Esophagus squamous epithelium (tissue), 5 donors: ENCODE data around the gene ANO3. TPM values are rescaled to one million over a fixed set of nuclear protein-coding genes. Genes with fewer than 3 reads are reported as not detected.

Source experiments
- DNase-seq: peaks from one replicate; lab custom pipeline; 2025; lab: John Stamatoyannopoulos, UW
- H3K27ac ChIP-seq, 4 donors: fragments of 200-600 bp; sonication (generic); one replicate each; pipeline ENCODE4 v1.5.1; 2016 to 2019; ENCODE audit warnings: mild to moderate bottlenecking in 1 of 4
- H3K27me3 ChIP-seq, 4 donors: fragments of 200-600 bp; sonication (generic); 1 replicate in 3 of 4; 2 replicates in 1 of 4; pipeline versions ENCODE4 v1.5.1 to v1.6.0; 2017 to 2021; ENCODE audit warnings: antibody characterized with exemption in 1 of 4
- H3K36me3 ChIP-seq, 3 donors: fragments of 200-600 bp; sonication (generic); one replicate each; pipeline ENCODE4 v1.5.1; 2016 to 2019
- H3K4me1 ChIP-seq, 3 donors: fragments of 200-600 bp; sonication (generic); one replicate each; pipeline ENCODE4 v1.5.1; 2017 to 2019
- H3K4me3 ChIP-seq, 4 donors: fragments of 200-600 bp; sonication (generic); 1 replicate in 3 of 4; 2 replicates in 1 of 4; pipeline ENCODE4 v1.5.1; 2016 to 2019; ENCODE audit warnings: mild to moderate bottlenecking in 2 of 4, moderate library complexity in 1 of 4
- H3K9me3 ChIP-seq, 3 donors: fragments of 200-600 bp; sonication (generic); one replicate each; pipeline ENCODE4 v1.5.1; 2016 to 2019
- POLR2A ChIP-seq, 4 donors: fragments of 450-650 bp; IDR thresholded peaks; one replicate each; pipeline ENCODE4 v1.6.1; 2017; ENCODE audit warnings: antibody characterized with exemption in 4 of 4, mild to moderate bottlenecking in 4 of 4, moderate library complexity in 3 of 4
- WGBS, 2 donors: methylation state at CpG; one replicate each; pipeline ENCODE4 v1.1.5; 2018; 5-methylcytosine and 5-hydroxymethylcytosine counted together
- intact Hi-C: fragments of 100-400 bp; cut with DNase I; formaldehyde crosslinking; loops from one replicate; pipeline ENCODE4 v1.15.0; 2022
- total RNA-seq, 4 donors: library from RNA; depleted of rRNA; stranded (reverse); fragments of >200 nt; gene quantifications; one replicate each; pipeline ENCODE4 v1.1.0, GENCODE V29; 2016
- TF ChIP-seq, protein P1 (sequence below), 6 experiments: fragments of 450-650 bp in 4 of 6; fragments of 200-600 bp in 2 of 6; sonication (generic) in 2 of 6; IDR thresholded peaks; one replicate each; pipeline ENCODE4 v1.5.1; 2016 to 2019; ENCODE audit warnings: antibody characterized with exemption in 6 of 6, mild to moderate bottlenecking in 4 of 6, moderate library complexity in 4 of 6
- donor health status: DM: yes; HTN: yes; CAD: no.

ANO3 gene
- total RNA-seq, 4 donors from 2014 or later: not detected

DNA sequence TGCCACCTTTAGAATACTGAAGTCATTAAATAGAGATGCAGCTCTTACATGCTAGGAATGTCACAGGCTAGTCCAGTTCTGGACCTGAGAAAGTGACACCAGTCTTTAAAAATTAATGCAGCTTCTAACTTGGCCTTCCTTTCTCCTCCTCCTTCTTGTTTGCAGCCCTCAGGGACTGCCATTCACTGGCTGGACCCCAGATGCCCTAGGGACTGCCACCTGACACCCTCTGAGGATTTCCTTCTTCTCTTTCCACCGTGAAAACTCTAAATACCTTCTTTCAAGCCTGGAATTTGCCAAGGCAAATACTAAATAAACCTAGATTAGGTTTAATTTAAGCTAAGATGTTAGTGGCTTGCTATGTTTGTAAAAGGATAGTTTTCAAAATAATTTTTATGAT is 161.7 kb downstream of the ANO3 start:
- Histone ChIP-seq H3K9me3 (no peaks in the 10 kb centered on the region), H3K36me3 (no peaks in the 10 kb centered on the region), H3K4me1 (no peaks in the 10 kb centered on the region), H3K27me3 (no peaks in the 10 kb centered on the region), H3K27ac (no peak overlapping the region), H3K4me3 (no peak overlapping the region)
- no peak for TF ChIP-seq POLR2A (IDR thresholded peaks at IDR 0.05)
- TF ChIP-seq, protein P1, sequence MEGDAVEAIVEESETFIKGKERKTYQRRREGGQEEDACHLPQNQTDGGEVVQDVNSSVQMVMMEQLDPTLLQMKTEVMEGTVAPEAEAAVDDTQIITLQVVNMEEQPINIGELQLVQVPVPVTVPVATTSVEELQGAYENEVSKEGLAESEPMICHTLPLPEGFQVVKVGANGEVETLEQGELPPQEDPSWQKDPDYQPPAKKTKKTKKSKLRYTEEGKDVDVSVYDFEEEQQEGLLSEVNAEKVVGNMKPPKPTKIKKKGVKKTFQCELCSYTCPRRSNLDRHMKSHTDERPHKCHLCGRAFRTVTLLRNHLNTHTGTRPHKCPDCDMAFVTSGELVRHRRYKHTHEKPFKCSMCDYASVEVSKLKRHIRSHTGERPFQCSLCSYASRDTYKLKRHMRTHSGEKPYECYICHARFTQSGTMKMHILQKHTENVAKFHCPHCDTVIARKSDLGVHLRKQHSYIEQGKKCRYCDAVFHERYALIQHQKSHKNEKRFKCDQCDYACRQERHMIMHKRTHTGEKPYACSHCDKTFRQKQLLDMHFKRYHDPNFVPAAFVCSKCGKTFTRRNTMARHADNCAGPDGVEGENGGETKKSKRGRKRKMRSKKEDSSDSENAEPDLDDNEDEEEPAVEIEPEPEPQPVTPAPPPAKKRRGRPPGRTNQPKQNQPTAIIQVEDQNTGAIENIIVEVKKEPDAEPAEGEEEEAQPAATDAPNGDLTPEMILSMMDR (IDR thresholded peaks at IDR 0.05): no peak
- WGBS, 2 donors: 5 to 16% methylated on average over 1 of the region's 1 CpG
- intact Hi-C loops: no loop called here
- DNase-seq: no peak

DNA sequence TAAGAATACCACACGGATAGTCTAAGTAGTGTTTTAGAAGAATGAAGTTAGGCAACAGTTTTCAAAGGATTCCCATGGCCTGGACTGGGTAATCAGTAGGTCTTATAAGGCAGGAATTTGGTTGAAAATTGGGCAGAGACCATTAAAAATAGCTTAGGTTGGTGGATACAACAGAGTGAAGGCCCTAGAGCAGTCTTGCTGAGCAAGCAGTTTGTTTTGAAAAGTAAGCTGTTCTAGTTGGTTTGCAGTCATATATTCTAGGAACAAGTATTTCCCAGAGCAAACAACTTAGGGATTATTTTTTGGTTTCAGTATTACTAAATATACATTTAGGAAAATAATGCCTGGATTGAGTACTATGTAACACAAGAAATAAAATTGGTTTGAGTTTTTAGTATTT is 175.3 kb downstream of the ANO3 start:
- intact Hi-C loops: no loop called here
- TF ChIP-seq, protein P1 (IDR thresholded peaks at IDR 0.05): no peak
- no peak for TF ChIP-seq POLR2A (IDR thresholded peaks at IDR 0.05)
- H3K9me3 ChIP-seq: no peaks in the 10 kb centered on the region
- no peaks in the 10 kb centered on the region for H3K4me1 ChIP-seq
- DNase-seq: no peak
- H3K27ac ChIP-seq: no peak overlapping the region
- WGBS, 2 donors: 23 to 39% methylated on average over 1 of the region's 1 CpG
- H3K36me3 ChIP-seq: no peaks in the 10 kb centered on the region
- H3K4me3 ChIP-seq: no peak overlapping the region
- H3K27me3 ChIP-seq: no peaks in the 10 kb centered on the region

DNA sequence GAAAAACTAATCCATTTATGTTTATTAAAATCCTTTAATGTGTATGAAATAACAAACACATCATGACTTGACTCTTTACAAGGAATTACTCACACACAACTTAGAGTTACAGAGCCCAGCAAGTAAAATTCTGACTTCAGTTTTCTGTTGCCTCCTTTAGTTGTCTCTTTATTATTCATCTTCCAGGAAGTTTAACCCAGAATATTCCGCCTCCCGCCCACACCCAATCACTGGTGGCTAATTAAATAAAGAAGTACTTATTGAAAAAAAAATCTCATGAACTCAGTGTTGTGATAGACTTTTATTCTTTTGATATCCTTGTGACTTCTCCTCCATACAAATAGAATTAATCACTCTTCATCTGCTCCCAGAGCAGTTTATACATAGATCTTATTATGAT is 178.2 kb downstream of the ANO3 start:
- Histone ChIP-seq H3K4me3 (no peak overlapping the region), H3K27me3 (no peaks in the 10 kb centered on the region), H3K9me3 (no peaks in the 10 kb centered on the region), H3K36me3 (no peaks in the 10 kb centered on the region), H3K4me1 (no peaks in the 10 kb centered on the region), H3K27ac (no peak overlapping the region)
- intact Hi-C loops: no loop called here
- no peak for TF ChIP-seq POLR2A (IDR thresholded peaks at IDR 0.05)
- TF ChIP-seq, protein P1 (IDR thresholded peaks at IDR 0.05): no peak
- WGBS, 2 donors: 74 to 89% methylated on average over 2 of the region's 2 CpGs
- DNase-seq: no peak

DNA sequence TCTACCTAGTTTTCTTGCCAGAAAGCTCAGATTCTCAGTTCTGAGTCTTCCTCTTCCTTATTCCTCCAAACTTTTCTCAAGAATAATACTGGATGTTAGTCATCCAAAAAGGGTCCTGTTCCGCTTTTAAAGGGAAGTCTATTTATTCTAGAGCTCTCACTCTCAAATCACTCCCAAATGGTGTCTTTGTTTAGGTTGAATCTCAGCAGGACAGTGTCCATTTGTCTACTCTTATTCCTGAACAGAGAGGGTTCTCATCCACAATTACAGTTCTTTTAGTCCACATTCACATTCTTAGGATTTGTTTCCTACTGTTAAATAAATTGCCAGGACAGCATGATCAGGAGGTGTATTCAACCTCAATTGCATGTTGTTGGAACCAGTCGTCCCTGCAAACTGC is 178.8 kb downstream of the ANO3 start:
- Histone ChIP-seq H3K4me1 (no peaks in the 10 kb centered on the region), H3K36me3 (no peaks in the 10 kb centered on the region), H3K4me3 (no peak overlapping the region), H3K27ac (no peak overlapping the region), H3K27me3 (no peaks in the 10 kb centered on the region), H3K9me3 (no peaks in the 10 kb centered on the region)
- TF ChIP-seq POLR2A (IDR thresholded peaks at IDR 0.05): no peak
- TF ChIP-seq, protein P1 (IDR thresholded peaks at IDR 0.05): no peak
- no peak for DNase-seq
- intact Hi-C loops: no loop called here
- WGBS, 2 donors: 60 to 62% methylated on average over 2 of the region's 2 CpGs

DNA sequence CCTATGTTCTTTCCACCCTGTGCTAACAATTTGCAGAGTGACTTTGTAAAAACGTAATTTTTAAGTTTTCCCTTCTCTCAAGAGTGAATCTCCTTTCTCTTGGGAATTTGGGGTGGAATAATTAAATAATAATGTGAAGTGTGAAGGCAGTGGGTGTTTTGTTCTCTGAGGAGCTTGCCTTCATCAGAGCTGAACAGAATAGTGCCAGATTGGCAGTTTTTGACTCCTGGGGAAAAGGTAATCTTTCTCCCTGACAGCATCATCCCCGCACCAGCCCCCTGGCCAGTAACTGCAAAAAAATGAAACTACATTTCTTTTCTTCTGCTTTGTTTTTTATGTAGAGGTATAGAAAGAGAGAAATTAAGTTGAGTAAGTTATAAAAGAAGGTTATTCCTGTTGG is 180.3 kb downstream of the ANO3 start:
- no peaks in the 10 kb centered on the region for H3K27me3 ChIP-seq
- no peaks in the 10 kb centered on the region for H3K9me3 ChIP-seq
- DNase-seq: no peak
- H3K36me3 ChIP-seq: no peaks in the 10 kb centered on the region
- H3K4me1 ChIP-seq: no peaks in the 10 kb centered on the region
- H3K27ac ChIP-seq: no peak overlapping the region
- 63% methylated on average over 2 of the region's 2 CpGs for WGBS, 2 donors
- no peak overlapping the region for H3K4me3 ChIP-seq
- TF ChIP-seq, protein P1 (IDR thresholded peaks at IDR 0.05): no peak
- TF ChIP-seq POLR2A (IDR thresholded peaks at IDR 0.05): no peak
- intact Hi-C loops: no loop called here
